ENCODE results near the gene SGCD.

- TF ChIP-seq EZH2 (IDR thresholded peaks at IDR 0.05) (no peak), POLR2AphosphoS5 (IDR thresholded peaks at IDR 0.05; ENCODE audit: borderline replicate concordance, low read depth, low read length) (no peak)
Measured at GRCh38 chr5:156496291-156496690, 169.3 kb downstream of the SGCD start.
